Measurements from ENCODE around the gene CECR2. TPM values are rescaled to one million over a fixed set of nuclear protein-coding genes. Genes with fewer than 3 reads are reported as not detected.
"Not testable (repeated sequence)": the region's sequence is repeated elsewhere in the genome, so short reads cannot be mapped to it uniquely, and the experiment has no call there.

The CECR2 gene
- total RNA-seq, 1 donor from 2014 or later = 5.3 TPM

- DNase-seq (ENCODE audit: low read depth) = peak; percentile 62
These were observed 193.9 kb downstream of the CECR2 start, which contains the start of gene SLC25A18 for GRCh38 chr22:17562906-17563870. SLC25A18 (plus strand) TSS chr22:17563498; CDS start chr22:17579945, 16,447 bp downstream.

GRCh38 chr22:17563936-17564391, 194.7 kb downstream of the CECR2 start:
- DNase-seq (ENCODE audit: low read depth) = peak; percentile 33

GRCh38 chr22:17566016-17566687, 196.9 kb downstream of the CECR2 start:
- not testable (repeated sequence) for DNase-seq (ENCODE audit: low read depth)

- DNase-seq (ENCODE audit: low read depth) = no peak
These were observed 197.5 kb downstream of the CECR2 start for GRCh38 chr22:17566776-17567175.

GRCh38 chr22:17569971-17570511, 200.8 kb downstream of the CECR2 start:
- no peak for DNase-seq (ENCODE audit: low read depth)

- peak; percentile 45 for DNase-seq (ENCODE audit: low read depth)
These were observed 201.8 kb downstream of the CECR2 start for GRCh38 chr22:17570851-17571631.

GRCh38 chr22:17575151-17575550, 205.9 kb downstream of the CECR2 start:
- no peak for DNase-seq (ENCODE audit: low read depth)

- DNase-seq (ENCODE audit: low read depth) = no peak
These were observed 206.4 kb downstream of the CECR2 start for GRCh38 chr22:17575681-17576080.

- peak; percentile 59 for DNase-seq (ENCODE audit: low read depth)
These were observed 207.2 kb downstream of the CECR2 start for GRCh38 chr22:17576470-17576869.

GRCh38 chr22:17578136-17578754, 209.0 kb downstream of the CECR2 start:
- DNase-seq (ENCODE audit: low read depth) = peak; percentile 55

- DNase-seq (ENCODE audit: low read depth) = no peak
These were observed 210.3 kb downstream of the CECR2 start for GRCh38 chr22:17579535-17579981.

GRCh38 chr22:17580441-17581031, 211.3 kb downstream of the CECR2 start:
- no peak for DNase-seq (ENCODE audit: low read depth)

- DNase-seq (ENCODE audit: low read depth) = no peak
These were observed 211.8 kb downstream of the CECR2 start for GRCh38 chr22:17581056-17581455.

GRCh38 chr22:17581631-17582030, 212.4 kb downstream of the CECR2 start:
- no peak for DNase-seq (ENCODE audit: low read depth)

- peak; percentile 76 for DNase-seq (ENCODE audit: low read depth)
These were observed 213.9 kb downstream of the CECR2 start for GRCh38 chr22:17583151-17583550.

- no peak for DNase-seq (ENCODE audit: low read depth)
These were observed 217.7 kb downstream of the CECR2 start for GRCh38 chr22:17586831-17587440.

- no peak for DNase-seq (ENCODE audit: low read depth)
These were observed 218.4 kb downstream of the CECR2 start for GRCh38 chr22:17587629-17588028.

GRCh38 chr22:17588606-17589005, 219.3 kb downstream of the CECR2 start:
- DNase-seq (ENCODE audit: low read depth) = no peak

GRCh38 chr22:17589810-17590375, 220.6 kb downstream of the CECR2 start:
- no peak for DNase-seq (ENCODE audit: low read depth)
